Cerebellar cortex (tissue), 1 donor: ENCODE results near the gene PTPRM.

Experiments used
- DNase-seq: peaks from one replicate; pipeline ENCODE4 v3.0.0-alpha.2; 2015; ENCODE audit warnings: low spot score

PTPRM gene

GRCh38 chr18:8328126-8328525 lies 761.0 kb downstream of the PTPRM start:
- DNase-seq: peak; percentile 1

GRCh38 chr18:8329186-8329771 lies 762.2 kb downstream of the PTPRM start:
- DNase-seq: no peak

- no peak for DNase-seq
Measured at GRCh38 chr18:8330575-8330974, 763.5 kb downstream of the PTPRM start.

- DNase-seq: no peak
Measured at GRCh38 chr18:8332286-8332685, 765.2 kb downstream of the PTPRM start.

- no peak for DNase-seq
Measured at GRCh38 chr18:8333961-8334360, 766.8 kb downstream of the PTPRM start.

GRCh38 chr18:8337211-8337610 lies 770.1 kb downstream of the PTPRM start:
- no peak for DNase-seq

GRCh38 chr18:8339210-8339609 lies 772.1 kb downstream of the PTPRM start:
- DNase-seq: no peak

GRCh38 chr18:8339952-8340351 lies 772.8 kb downstream of the PTPRM start:
- peak; percentile 44 for DNase-seq

- DNase-seq: no peak
Measured at GRCh38 chr18:8341481-8342230, 774.5 kb downstream of the PTPRM start.

- no peak for DNase-seq
Measured at GRCh38 chr18:8348051-8348720, 781.1 kb downstream of the PTPRM start.

- no peak for DNase-seq
Measured at GRCh38 chr18:8349608-8350323, 782.6 kb downstream of the PTPRM start.

- no peak for DNase-seq
Measured at GRCh38 chr18:8350628-8351027, 783.5 kb downstream of the PTPRM start.

GRCh38 chr18:8351161-8351560 lies 784.0 kb downstream of the PTPRM start:
- no peak for DNase-seq

- DNase-seq: no peak
Measured at GRCh38 chr18:8354304-8354703, 787.2 kb downstream of the PTPRM start.

GRCh38 chr18:8356001-8356400 lies 788.9 kb downstream of the PTPRM start:
- DNase-seq: no peak

- DNase-seq: no peak
Measured at GRCh38 chr18:8357320-8357719, 790.2 kb downstream of the PTPRM start.

- DNase-seq: no peak
Measured at GRCh38 chr18:8358033-8358765, 791.1 kb downstream of the PTPRM start.

- no peak for DNase-seq
Measured at GRCh38 chr18:8359076-8359475, 792.0 kb downstream of the PTPRM start.

- DNase-seq: no peak
Measured at GRCh38 chr18:8359481-8359880, 792.4 kb downstream of the PTPRM start.

GRCh38 chr18:8361941-8362471 lies 794.9 kb downstream of the PTPRM start:
- DNase-seq: no peak

GRCh38 chr18:8362863-8363262 lies 795.7 kb downstream of the PTPRM start:
- no peak for DNase-seq

GRCh38 chr18:8364385-8364784 lies 797.3 kb downstream of the PTPRM start:
- DNase-seq: no peak
